Amniotic epithelial cell (primary cell): ENCODE measurements around the gene ITLN1.
"Not testable (repeated sequence)": the region's sequence is repeated elsewhere in the genome, so short reads cannot be mapped to it uniquely, and the experiment has no call there.

ENCODE experiments used
- DNase-seq: peaks from one replicate; pipeline ENCODE4 v3.0.0-alpha.2; 2010; ENCODE audit warnings: low read depth

The ITLN1 gene

GRCh38 chr1:160883581-160884513, 1.1 kb downstream of the ITLN1 start:
- no peak for DNase-seq

GRCh38 chr1:160882582-160882981, 2.4 kb downstream of the ITLN1 start:
- no peak for DNase-seq

- DNase-seq: not testable (repeated sequence)
These were observed 3.7 kb downstream of the ITLN1 start for GRCh38 chr1:160881264-160881663.

GRCh38 chr1:160880216-160880615, 4.8 kb downstream of the ITLN1 start:
- DNase-seq: no peak

GRCh38 chr1:160879056-160879455, 5.9 kb downstream of the ITLN1 start:
- DNase-seq: peak; percentile 26

GRCh38 chr1:160877221-160877620, 7.8 kb downstream of the ITLN1 start:
- DNase-seq: no peak

GRCh38 chr1:160876311-160876710, 8.7 kb downstream of the ITLN1 start:
- DNase-seq: peak; percentile 94

GRCh38 chr1:160875591-160875990, 9.4 kb downstream of the ITLN1 start:
- DNase-seq: not testable (repeated sequence)

GRCh38 chr1:160874935-160875334, 10.0 kb downstream of the ITLN1 start:
- DNase-seq: peak; percentile 68

GRCh38 chr1:160868141-160868540, 16.8 kb downstream of the ITLN1 start:
- peak; percentile 24 for DNase-seq

GRCh38 chr1:160867651-160868050, 17.3 kb downstream of the ITLN1 start:
- DNase-seq: not testable (repeated sequence)

GRCh38 chr1:160866695-160867260, 18.2 kb downstream of the ITLN1 start:
- peak; percentile 90 for DNase-seq

- DNase-seq: no peak
These were observed 18.8 kb downstream of the ITLN1 start for GRCh38 chr1:160866001-160866694.

GRCh38 chr1:160865337-160865736, 19.6 kb downstream of the ITLN1 start:
- DNase-seq: no peak

- DNase-seq: peak; percentile 27
These were observed 20.8 kb downstream of the ITLN1 start for GRCh38 chr1:160864173-160864572.

GRCh38 chr1:160863774-160864131, 21.2 kb downstream of the ITLN1 start:
- no peak for DNase-seq

- no peak for DNase-seq
These were observed 21.8 kb downstream of the ITLN1 start for GRCh38 chr1:160863061-160863773.

GRCh38 chr1:160862203-160863060, 22.5 kb downstream of the ITLN1 start, which contains the start of gene CD244:
Gene CD244 (minus strand): TSS chr1:160862887. CDS start chr1:160862677, 210 bp downstream.
- peak; percentile 89 for DNase-seq

GRCh38 chr1:160860840-160861505, 24.0 kb downstream of the ITLN1 start:
- DNase-seq: no peak

GRCh38 chr1:160859166-160859565, 25.8 kb downstream of the ITLN1 start:
- DNase-seq: peak; percentile 59
